Mesothelial cell of epicardium (in vitro differentiated cells): ENCODE data around the gene FGD3. TPM values are rescaled to one million over a fixed set of nuclear protein-coding genes. Genes with fewer than 3 reads are reported as not detected.

ENCODE experiments used
- DNase-seq, 2 experiments: peaks; one replicate each; pipeline ENCODE4 v3.0.0; 2021; ENCODE audit warnings: low spot score in 2 of 2; ENCODE audit not compliant: unreplicated experiment in 2 of 2
- H3K27ac Mint-ChIP-seq: 2 replicates; pipeline ENCODE4 v1.8.0; 2021; ENCODE audit warnings: mixed read lengths
- H3K27me3 Mint-ChIP-seq: 2 replicates; pipeline ENCODE4 v1.8.0; 2021; ENCODE audit warnings: low read depth, mixed read lengths
- H3K36me3 Mint-ChIP-seq: 2 replicates; pipeline ENCODE4 v1.8.0; 2021; ENCODE audit warnings: mixed read lengths
- H3K4me1 Mint-ChIP-seq: 2 replicates; pipeline ENCODE4 v1.8.0; 2021; ENCODE audit warnings: mixed read lengths
- H3K4me3 Mint-ChIP-seq: 2 replicates; pipeline ENCODE4 v1.8.0; 2021; ENCODE audit warnings: mild to moderate bottlenecking, moderate library complexity, mixed read lengths
- H3K9me3 Mint-ChIP-seq: 2 replicates; pipeline ENCODE4 v1.8.0; 2021; ENCODE audit warnings: mixed read lengths
- total RNA-seq: library from RNA; stranded (reverse); gene quantifications from 3 replicates; pipeline ENCODE4 v1.2.1, GENCODE V29; 2021
- TF ChIP-seq, protein P1 (sequence below): fragments of 200-600 bp; sonication (generic); IDR thresholded peaks from one replicate; pipeline ENCODE4 v1.5.0; 2021; ENCODE audit warnings: antibody characterized with exemption; ENCODE audit not compliant: unreplicated experiment

The FGD3 gene
- total RNA-seq, 1 donor from 2014 or later: 36.3 TPM

- Mint-ChIP-seq H3K4me3 (no peak overlapping the region), H3K27me3 (no peaks in the 10 kb centered on the region), H3K27ac (no peak overlapping the region), H3K9me3 (peaks cover 5% of the 10 kb centered on the region), H3K4me1 (peaks cover 10% of the 10 kb centered on the region), H3K36me3 (no peaks in the 10 kb centered on the region)
- DNase-seq: no peak
- TF ChIP-seq, protein P1, sequence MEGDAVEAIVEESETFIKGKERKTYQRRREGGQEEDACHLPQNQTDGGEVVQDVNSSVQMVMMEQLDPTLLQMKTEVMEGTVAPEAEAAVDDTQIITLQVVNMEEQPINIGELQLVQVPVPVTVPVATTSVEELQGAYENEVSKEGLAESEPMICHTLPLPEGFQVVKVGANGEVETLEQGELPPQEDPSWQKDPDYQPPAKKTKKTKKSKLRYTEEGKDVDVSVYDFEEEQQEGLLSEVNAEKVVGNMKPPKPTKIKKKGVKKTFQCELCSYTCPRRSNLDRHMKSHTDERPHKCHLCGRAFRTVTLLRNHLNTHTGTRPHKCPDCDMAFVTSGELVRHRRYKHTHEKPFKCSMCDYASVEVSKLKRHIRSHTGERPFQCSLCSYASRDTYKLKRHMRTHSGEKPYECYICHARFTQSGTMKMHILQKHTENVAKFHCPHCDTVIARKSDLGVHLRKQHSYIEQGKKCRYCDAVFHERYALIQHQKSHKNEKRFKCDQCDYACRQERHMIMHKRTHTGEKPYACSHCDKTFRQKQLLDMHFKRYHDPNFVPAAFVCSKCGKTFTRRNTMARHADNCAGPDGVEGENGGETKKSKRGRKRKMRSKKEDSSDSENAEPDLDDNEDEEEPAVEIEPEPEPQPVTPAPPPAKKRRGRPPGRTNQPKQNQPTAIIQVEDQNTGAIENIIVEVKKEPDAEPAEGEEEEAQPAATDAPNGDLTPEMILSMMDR: no peak
These were observed 17.9 kb downstream of the FGD3 start for GRCh38 chr9:92965061-92965758.

GRCh38 chr9:92965759-92966517 is 18.6 kb downstream of the FGD3 start:
- Mint-ChIP-seq H3K9me3 (peaks cover 5% of the 10 kb centered on the region), H3K4me1 (peaks cover 15% of the 10 kb centered on the region), H3K4me3 (no peak overlapping the region), H3K36me3 (no peaks in the 10 kb centered on the region), H3K27me3 (no peaks in the 10 kb centered on the region), H3K27ac (no peak overlapping the region)
- TF ChIP-seq, protein P1: no peak
- DNase-seq: no peak

GRCh38 chr9:92966518-92966800 is 19.1 kb downstream of the FGD3 start:
- Mint-ChIP-seq H3K4me1 (peaks cover 19% of the 10 kb centered on the region), H3K4me3 (no peak overlapping the region), H3K27ac (no peak overlapping the region), H3K27me3 (no peaks in the 10 kb centered on the region), H3K36me3 (no peaks in the 10 kb centered on the region), H3K9me3 (peaks cover 5% of the 10 kb centered on the region)
- no peak for DNase-seq
- TF ChIP-seq, protein P1: no peak

DNA sequence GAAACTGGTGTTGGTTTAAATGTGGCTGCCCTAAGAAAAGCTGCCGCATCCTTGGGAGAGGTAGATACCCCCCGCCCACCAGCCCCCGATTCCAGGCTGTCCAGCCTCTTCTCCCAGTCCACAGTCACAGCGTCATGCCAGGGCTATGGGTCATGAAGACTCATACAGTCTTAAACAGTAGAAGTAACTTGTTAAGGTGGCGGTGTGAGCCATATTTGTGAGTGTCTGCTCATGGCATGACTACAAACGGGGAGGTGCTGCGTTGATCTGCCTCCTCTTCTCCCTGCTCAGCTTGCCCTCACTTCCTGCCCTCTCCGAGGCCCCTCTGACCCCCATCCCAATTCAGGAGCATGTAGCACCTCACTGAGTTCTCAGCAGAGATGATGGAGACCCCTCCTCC is 20.8 kb downstream of the FGD3 start:
- Mint-ChIP-seq H3K4me1 (peaks cover 29% of the 10 kb centered on the region), H3K36me3 (no peaks in the 10 kb centered on the region), H3K9me3 (no peaks in the 10 kb centered on the region), H3K4me3 (no peak overlapping the region), H3K27ac (no peak overlapping the region), H3K27me3 (no peaks in the 10 kb centered on the region)
- TF ChIP-seq, protein P1: no peak
- peak in 1 of 2 experiments; percentile 7 for DNase-seq

GRCh38 chr9:92969516-92970466 is 22.5 kb downstream of the FGD3 start:
- Mint-ChIP-seq H3K4me1 (peaks cover 41% of the 10 kb centered on the region), H3K4me3 (no peak overlapping the region), H3K36me3 (no peaks in the 10 kb centered on the region), H3K9me3 (no peaks in the 10 kb centered on the region), H3K27me3 (no peaks in the 10 kb centered on the region), H3K27ac (peak overlapping the region; percentile 62)
- DNase-seq: no peak
- TF ChIP-seq, protein P1: no peak
